Stimulated activated naive CD8-positive, alpha-beta T cell treated with anti-CD3 and anti-CD28 coated beads, Interleukin-15, amount 100 ng/mL, for 72 hours (primary cell): ENCODE data around the gene DSCAML1.

ENCODE experiments used
- ATAC-seq: fragments of 150-1000 bp; cut with Tn5 transposase; 2 replicates; pipeline ENCODE4 v1.10.0; 2021; ENCODE audit warnings: mild to moderate bottlenecking, moderate library complexity
- DNase-seq, 2 donors: peaks; one replicate each; pipeline ENCODE4 v3.0.0; 2021 to 2022
- H3K27ac Mint-ChIP-seq, 2 donors: one replicate each; pipeline ENCODE4 v1.8.0; 2022; ENCODE audit warnings: mild to moderate bottlenecking in 2 of 2, mixed read lengths in 2 of 2, moderate library complexity in 2 of 2
- H3K27me3 Mint-ChIP-seq: one replicate; pipeline ENCODE4 v1.8.0; 2022; ENCODE audit warnings: mixed read lengths
- H3K4me1 Mint-ChIP-seq: one replicate; pipeline ENCODE4 v1.8.0; 2022; ENCODE audit warnings: mild to moderate bottlenecking, mixed read lengths
- H3K4me3 Mint-ChIP-seq, 2 donors: one replicate each; pipeline ENCODE4 v1.8.0; 2022; ENCODE audit warnings: mild to moderate bottlenecking in 2 of 2, mixed read lengths in 2 of 2, moderate library complexity in 1 of 2
- H3K9me3 Mint-ChIP-seq, 2 donors: one replicate each; pipeline ENCODE4 v1.8.0; 2022; ENCODE audit warnings: mixed read lengths in 2 of 2

The DSCAML1 gene

GRCh38 chr11:117825538-117826189, 28.6 kb upstream of the DSCAML1 start:
- H3K9me3 Mint-ChIP-seq, result no peaks in the 10 kb centered on the region
- no peak overlapping the region for H3K4me3 Mint-ChIP-seq
- peak overlapping the region in 1 of 2 donors; percentile 47 for H3K27ac Mint-ChIP-seq
- peaks cover 89% of the 10 kb centered on the region for H3K4me1 Mint-ChIP-seq
- no peaks in the 10 kb centered on the region for H3K27me3 Mint-ChIP-seq
- DNase-seq (no peak), ATAC-seq (no peak)

DNA sequence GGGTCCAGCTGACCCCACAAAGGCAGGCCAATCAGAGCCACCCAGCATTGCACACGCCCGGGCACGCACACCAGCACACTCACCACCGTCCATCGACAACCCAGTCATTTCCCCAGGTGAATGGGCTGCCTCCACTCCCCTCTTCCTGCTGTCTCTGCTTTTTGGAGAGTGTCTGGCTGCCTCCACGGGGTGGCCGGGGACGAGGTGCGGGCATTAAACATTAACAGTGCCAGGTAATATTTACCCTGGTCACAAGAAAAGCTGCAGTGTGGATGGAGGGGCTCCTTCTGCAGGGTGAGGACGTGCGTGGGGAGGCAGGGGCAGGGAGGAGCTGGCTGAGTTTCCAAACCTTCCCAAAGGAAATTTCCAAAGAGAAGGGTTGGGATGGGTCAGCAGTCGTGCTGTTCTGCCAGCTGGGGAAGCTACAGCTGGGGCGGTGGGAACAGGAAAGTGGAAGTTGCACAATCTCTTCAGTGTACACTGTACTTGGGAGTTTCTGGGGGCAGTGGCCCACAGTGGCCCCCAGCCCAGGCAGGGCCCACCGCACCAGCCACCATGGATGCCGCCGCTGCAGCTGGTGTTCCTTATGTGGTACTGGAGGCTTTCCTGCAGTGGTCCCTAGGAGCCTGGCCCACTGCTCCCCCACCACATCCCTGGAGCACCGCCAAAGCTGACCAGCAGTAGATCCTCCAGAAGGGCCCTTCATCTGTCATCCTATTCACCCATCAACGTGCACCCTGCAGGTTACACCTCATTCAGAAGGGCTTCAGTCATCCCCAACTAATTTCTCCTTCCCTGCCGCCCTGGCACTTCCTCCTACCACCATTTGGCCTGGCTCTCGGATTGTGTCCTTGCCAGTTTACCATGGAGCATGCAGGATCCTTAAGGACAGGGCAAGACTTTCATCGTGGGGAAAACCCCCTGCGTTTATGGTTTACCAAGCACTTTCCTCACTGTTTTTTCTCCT, 27.8 kb upstream of the DSCAML1 start, which contains the start of gene FXYD2:
TSS of gene FXYD2 (minus strand) at position 174 of the 967 bp plus-strand sequence. CDS start at position 108, 66 bp downstream.
- Mint-ChIP-seq H3K4me3 (peak within 1 kb of the TSS; percentile 64 to 74), H3K9me3 (no peaks in the 10 kb centered on the region), H3K27ac (peak within 1 kb of the TSS; percentile 93 to 95)

DNA sequence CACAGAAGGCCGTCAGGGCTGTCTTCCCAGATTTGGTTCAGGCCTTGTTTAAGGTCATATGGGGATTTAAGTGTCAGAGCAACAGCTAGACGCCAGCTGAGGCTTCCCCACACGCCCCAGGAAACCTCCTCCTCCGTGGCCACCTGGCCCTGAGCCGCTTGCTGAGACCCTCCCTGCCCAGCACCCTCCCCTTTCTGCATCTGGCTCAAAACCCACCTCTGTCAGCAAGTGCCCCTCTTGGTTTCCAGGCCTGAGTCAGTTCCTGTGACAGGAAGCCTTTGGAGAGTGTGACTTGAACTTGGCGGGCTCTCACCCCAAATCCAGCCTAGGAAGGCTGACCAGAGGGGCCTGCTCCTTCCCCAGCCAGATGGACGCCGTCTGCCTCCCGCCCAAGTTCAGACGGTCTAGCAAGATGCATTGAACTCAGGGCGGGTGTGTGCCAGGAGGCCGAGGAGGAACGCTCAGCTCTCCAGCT, 27.0 kb upstream of the DSCAML1 start:
- no peaks in the 10 kb centered on the region for H3K27me3 Mint-ChIP-seq
- ATAC-seq (peak; percentile 1), DNase-seq (peak; percentile 37 to 53)
- peak overlapping the region; percentile 64 to 74 for H3K4me3 Mint-ChIP-seq
- no peaks in the 10 kb centered on the region for H3K9me3 Mint-ChIP-seq
- peak overlapping the region; percentile 93 to 95 for H3K27ac Mint-ChIP-seq
- peaks cover 88% of the 10 kb centered on the region for H3K4me1 Mint-ChIP-seq

More for the DNA sequence above, 27.8 kb upstream of the DSCAML1 start, which contains the start of gene FXYD2:
- no peaks in the 10 kb centered on the region for H3K27me3 Mint-ChIP-seq
- peaks cover 88% of the 10 kb centered on the region for H3K4me1 Mint-ChIP-seq
- DNase-seq (no peak), ATAC-seq (no peak)

DNA sequence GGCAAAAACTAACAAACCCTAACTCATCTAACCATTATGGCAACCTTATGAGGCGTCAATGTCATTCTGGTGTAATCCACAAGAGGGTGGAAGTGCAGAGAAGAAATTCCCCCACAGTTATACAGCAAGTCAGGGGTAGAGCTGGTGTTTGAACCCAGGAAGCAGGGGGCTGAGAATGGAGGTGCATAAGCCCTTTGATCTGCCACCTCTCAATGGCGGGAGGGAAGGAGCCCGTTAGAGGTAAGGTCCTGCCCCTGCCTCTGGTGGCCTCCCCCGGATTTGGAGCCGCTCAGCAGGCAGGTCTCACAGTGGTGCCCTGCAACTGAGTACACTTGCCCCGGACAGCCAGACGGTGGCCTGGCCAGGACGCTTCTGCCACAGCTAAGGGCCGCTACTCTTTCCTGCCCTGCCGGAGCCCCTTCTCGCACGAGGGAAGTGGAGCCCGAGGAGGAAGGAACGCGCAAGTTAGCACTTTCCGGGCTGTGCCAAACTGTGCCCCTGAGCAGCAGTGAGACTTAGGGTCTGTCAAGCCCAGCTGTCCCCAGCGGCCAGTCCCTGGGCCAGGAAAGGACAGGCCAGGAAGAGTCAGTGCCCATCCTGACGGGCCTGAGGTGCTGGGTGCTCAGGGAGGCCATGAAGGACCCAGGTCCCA, 26.4 kb upstream of the DSCAML1 start:
- peak; percentile 55 to 71 for DNase-seq
- Mint-ChIP-seq H3K27ac (peak overlapping the region; percentile 93 to 95), H3K27me3 (no peaks in the 10 kb centered on the region), H3K4me1 (peaks cover 88% of the 10 kb centered on the region), H3K9me3 (no peaks in the 10 kb centered on the region), H3K4me3 (peak overlapping the region; percentile 64 to 74)
- ATAC-seq, result peak; percentile 74

DNA sequence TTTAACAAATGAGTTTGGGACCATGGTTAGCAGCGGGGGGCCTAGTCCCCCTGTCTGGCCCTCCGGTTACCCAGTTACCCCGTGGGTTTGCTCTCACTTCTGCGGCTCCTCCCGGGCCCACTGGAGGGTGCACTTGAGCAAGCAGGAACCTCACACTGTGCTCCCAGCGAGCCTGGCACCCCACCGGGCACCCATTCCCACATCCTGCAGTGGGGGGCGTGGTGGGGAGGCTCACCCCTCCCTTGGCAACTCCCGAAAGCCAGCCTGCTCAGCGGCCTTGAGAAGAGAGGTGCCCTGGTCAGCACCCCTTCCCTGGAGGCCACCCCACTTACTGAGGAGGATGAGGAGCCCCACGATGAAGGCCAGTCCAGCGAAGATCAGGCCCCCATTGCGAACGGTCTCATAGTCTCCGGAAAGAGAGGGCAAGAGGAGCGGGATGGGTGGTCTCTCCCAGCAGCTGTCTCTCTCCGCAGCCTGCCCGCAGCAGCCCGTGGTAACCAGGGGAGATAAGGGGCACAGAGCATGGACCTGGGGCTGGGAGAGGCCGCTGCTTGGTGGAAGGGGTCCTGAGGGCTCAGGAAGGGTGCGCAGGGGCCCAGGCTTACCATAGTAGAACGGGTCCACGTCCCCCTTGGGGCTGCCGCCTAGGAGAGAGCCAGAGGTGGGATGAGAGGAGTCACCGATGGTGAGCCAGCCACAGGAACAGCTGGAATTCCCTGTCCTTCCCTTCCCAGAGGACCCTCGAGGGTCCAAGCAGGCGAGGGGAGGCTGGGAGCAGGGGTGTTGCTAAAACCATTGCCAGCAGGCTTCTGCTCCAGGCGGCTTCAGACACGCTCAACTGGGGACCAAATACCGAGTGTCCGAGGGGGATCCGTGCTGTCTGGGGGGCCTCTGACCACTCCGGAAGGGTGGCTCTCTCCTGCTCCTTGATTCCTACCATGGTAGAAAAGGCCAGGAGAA, 25.3 kb upstream of the DSCAML1 start:
- Mint-ChIP-seq H3K4me1 (peaks cover 88% of the 10 kb centered on the region), H3K27ac (peak overlapping the region; percentile 51 to 87), H3K27me3 (no peaks in the 10 kb centered on the region), H3K9me3 (no peaks in the 10 kb centered on the region), H3K4me3 (peak overlapping the region; percentile 66 to 74)
- ATAC-seq, result no peak
- DNase-seq, result peak; percentile 55 to 71

DNA sequence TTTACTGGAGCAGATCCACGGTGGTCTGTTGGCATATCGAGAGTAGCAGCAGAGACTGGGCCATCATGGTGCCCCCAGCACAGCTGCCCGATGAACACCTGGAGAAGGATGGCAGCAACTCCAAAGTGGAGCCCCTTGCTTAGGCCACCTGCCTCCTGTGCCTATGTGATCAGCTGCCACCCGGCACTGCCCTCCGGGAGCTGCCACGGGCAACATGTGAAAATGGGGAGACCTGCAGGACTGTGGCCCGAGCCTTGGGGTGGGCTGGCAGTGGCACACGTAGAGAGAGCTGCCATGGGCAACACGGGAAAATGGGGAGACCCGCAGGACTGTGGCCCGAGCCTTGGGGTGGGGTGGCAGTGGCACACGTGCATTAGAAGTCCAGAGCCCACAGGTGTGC, 24.4 kb upstream of the DSCAML1 start:
- no peak for DNase-seq
- ATAC-seq, result no peak
- H3K27me3 Mint-ChIP-seq, result no peaks in the 10 kb centered on the region
- no peak overlapping the region for H3K27ac Mint-ChIP-seq
- peaks cover 90% of the 10 kb centered on the region for H3K4me1 Mint-ChIP-seq
- peak overlapping the region; percentile 8 to 67 for H3K4me3 Mint-ChIP-seq
- no peaks in the 10 kb centered on the region for H3K9me3 Mint-ChIP-seq

DNA sequence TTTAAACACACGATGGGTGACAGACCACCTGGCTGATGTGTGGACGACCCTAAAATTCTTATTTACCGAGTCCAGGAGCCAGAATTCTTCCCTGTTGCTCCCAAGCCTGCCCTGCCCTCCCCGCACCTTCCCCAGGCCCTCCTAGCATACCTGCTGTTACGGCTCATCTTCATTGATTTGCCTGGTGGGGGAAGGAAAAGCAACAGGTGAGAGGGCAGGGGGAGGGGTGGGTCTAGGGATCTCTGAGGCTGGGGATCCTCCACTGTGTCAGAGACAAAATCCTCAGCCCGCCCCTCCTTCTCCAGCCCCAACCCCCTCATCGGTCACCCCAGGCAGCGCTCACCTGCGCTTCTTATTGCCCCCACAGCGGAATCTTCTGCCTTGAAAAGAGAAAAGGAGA, 23.5 kb upstream of the DSCAML1 start:
- no peak overlapping the region for H3K4me3 Mint-ChIP-seq
- peaks cover 95% of the 10 kb centered on the region for H3K4me1 Mint-ChIP-seq
- DNase-seq, result no peak
- no peak for ATAC-seq
- H3K9me3 Mint-ChIP-seq, result no peaks in the 10 kb centered on the region
- H3K27ac Mint-ChIP-seq, result peak overlapping the region in 1 of 2 donors; percentile 46
- no peaks in the 10 kb centered on the region for H3K27me3 Mint-ChIP-seq

- DNase-seq (no peak), ATAC-seq (no peak)
- H3K4me1 Mint-ChIP-seq, result peaks cover 95% of the 10 kb centered on the region
- peak overlapping the region in 1 of 2 donors; percentile 42 for H3K27ac Mint-ChIP-seq
- H3K4me3 Mint-ChIP-seq, result no peak overlapping the region
- no peaks in the 10 kb centered on the region for H3K27me3 Mint-ChIP-seq
- H3K9me3 Mint-ChIP-seq, result no peaks in the 10 kb centered on the region
These were observed 23.1 kb upstream of the DSCAML1 start for GRCh38 chr11:117820071-117820470.

DNA sequence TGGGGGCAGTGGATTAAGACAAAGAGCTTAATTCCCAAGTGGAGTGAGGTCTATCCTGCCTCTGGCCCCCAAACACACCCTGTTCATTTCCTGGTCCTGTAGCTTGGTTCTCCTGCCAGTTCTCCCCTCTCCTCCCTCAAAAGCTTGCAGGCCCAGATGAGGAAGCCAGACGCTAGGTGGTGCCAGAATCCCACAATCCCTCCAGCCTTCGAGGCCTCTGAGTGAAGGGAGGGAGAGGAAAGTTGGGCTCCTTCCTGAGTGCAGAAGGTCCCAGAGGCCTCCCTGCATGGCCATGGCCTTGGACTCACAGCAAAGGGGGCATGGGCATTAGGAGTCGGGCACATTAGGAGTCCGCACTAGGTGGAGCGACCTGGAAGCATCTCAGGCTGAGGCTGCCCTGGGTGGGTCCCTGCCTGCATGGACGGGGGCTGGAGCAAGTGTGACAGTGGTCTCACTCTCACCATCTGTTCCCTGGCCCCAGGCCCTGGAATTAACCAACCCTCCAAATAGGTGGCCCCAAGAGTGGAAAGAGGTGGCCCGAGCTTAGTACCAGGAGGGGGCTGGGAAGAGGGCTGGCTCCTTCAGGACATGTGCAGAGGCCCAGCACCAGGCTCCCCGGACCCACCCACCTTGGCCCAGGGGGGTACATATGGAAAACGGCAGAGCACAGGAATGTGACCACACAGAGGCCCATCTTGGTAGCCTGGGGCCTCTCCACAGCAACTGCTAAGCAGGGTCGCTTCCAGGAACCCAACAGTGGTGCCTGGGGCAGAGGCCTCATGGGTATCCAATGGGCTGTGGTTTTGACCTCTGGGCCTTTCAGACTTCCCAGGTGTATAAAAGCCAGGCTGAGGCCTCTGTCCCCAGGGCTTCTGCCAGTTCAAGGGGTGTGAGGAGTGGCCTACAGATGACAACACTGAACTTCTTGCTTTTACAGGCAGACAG, 22.4 kb upstream of the DSCAML1 start:
- no peaks in the 10 kb centered on the region for H3K27me3 Mint-ChIP-seq
- no peak overlapping the region for H3K4me3 Mint-ChIP-seq
- peaks cover 95% of the 10 kb centered on the region for H3K4me1 Mint-ChIP-seq
- no peaks in the 10 kb centered on the region for H3K9me3 Mint-ChIP-seq
- ATAC-seq (no peak), DNase-seq (no peak)
- peak overlapping the region; percentile 4 to 100 for H3K27ac Mint-ChIP-seq

- Mint-ChIP-seq H3K4me1 (peaks cover 95% of the 10 kb centered on the region), H3K4me3 (peak overlapping the region; percentile 91 to 96), H3K27ac (peak overlapping the region; percentile 99 to 100), H3K9me3 (no peaks in the 10 kb centered on the region), H3K27me3 (no peaks in the 10 kb centered on the region)
- DNase-seq (peak; percentile 83 to 93), ATAC-seq (peak; percentile 77)
These were observed 21.2 kb upstream of the DSCAML1 start for GRCh38 chr11:117818041-117818873.

DNA sequence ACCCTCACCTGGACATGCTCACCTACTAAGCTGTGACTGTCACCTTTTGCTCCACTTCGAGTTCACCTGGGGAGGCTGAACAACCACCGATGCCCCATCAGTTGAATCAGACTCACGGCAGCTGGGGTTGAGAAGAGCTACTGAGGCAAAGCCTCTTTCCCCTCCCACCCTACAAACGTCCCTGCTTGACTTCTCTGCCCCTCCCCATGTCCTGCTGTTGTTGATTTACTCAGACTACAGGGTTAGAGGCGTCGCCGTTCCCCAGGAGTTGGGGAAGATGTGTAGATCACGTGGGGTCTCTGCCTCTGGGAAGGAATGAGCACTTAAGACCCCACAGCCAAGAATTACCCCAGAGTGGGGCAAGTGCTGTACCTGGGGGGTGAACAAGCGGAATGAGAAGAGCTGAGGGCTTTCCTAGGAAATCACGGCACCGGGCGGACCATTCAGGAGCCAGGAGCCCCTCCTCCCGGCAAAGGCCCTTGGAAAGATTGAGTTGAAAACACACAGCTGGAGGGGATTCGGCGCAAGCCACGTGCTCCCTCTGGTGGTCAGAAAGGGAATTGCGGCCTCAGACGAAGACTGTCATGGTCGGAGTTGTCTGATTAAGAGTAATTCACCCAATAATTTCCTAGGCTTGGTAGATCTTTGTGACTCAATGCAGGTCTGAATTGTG, 20.5 kb upstream of the DSCAML1 start:
- ATAC-seq (peak; percentile 60), DNase-seq (peak; percentile 91 to 94)
- H3K4me3 Mint-ChIP-seq, result peak overlapping the region; percentile 91 to 96
- no peaks in the 10 kb centered on the region for H3K27me3 Mint-ChIP-seq
- H3K9me3 Mint-ChIP-seq, result no peaks in the 10 kb centered on the region
- peaks cover 92% of the 10 kb centered on the region for H3K4me1 Mint-ChIP-seq
- peak overlapping the region; percentile 99 to 100 for H3K27ac Mint-ChIP-seq

DNA sequence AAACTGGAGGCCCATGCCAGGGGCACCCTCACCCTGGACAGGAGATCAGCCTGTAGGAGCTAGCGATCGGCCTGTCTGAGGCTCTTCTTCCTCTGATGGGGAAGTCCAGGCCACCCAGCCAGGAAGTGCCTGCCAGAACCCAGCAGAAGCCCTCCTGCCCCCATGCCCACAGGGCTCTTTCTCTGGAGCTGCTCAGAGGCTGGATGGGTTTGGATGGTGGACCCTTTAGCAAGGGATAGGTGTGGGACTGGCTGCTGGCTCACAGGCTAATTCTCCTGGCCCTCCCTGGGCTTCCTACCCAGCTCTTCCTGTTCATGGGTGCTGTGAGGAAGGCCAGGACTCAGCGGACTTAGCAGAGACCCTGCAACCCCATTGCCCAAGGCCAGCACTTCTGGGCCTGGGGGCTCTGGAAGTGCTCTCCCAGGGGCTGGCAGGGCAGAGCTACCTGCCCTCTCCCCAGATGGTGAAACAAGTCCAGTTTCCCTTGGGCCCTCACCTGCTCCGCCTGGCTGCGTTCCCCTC, 19.9 kb upstream of the DSCAML1 start:
- Mint-ChIP-seq H3K4me1 (peaks cover 86% of the 10 kb centered on the region), H3K9me3 (no peaks in the 10 kb centered on the region), H3K27me3 (no peaks in the 10 kb centered on the region), H3K27ac (peak overlapping the region; percentile 99 to 100), H3K4me3 (peak overlapping the region; percentile 91 to 96)
- peak in 1 of 2 donors; percentile 49 for DNase-seq
- ATAC-seq, result no peak
